ENCODE measurements around the gene OR13C4.

OR13C4 gene

GRCh38 chr9:104506565-104506964, 20.4 kb downstream of the OR13C4 start:
- H3K4me3 ChIP-seq (ENCODE audit: low read depth, low read length) = no peak overlapping the region
- TF ChIP-seq, protein P1, sequence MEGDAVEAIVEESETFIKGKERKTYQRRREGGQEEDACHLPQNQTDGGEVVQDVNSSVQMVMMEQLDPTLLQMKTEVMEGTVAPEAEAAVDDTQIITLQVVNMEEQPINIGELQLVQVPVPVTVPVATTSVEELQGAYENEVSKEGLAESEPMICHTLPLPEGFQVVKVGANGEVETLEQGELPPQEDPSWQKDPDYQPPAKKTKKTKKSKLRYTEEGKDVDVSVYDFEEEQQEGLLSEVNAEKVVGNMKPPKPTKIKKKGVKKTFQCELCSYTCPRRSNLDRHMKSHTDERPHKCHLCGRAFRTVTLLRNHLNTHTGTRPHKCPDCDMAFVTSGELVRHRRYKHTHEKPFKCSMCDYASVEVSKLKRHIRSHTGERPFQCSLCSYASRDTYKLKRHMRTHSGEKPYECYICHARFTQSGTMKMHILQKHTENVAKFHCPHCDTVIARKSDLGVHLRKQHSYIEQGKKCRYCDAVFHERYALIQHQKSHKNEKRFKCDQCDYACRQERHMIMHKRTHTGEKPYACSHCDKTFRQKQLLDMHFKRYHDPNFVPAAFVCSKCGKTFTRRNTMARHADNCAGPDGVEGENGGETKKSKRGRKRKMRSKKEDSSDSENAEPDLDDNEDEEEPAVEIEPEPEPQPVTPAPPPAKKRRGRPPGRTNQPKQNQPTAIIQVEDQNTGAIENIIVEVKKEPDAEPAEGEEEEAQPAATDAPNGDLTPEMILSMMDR (IDR thresholded peaks at IDR 0.05; ENCODE audit: low read depth, low read length) = no peak
- no peak for DNase-seq (ENCODE audit: low read depth, low spot score)
- in situ Hi-C loops (cut with HindIII; ENCODE audit: low sequenced_read_pairs) = no loop called here

- TF ChIP-seq, protein P1 (IDR thresholded peaks at IDR 0.05; ENCODE audit: low read depth, low read length) = no peak
- no peak for DNase-seq (ENCODE audit: low read depth, low spot score)
- in situ Hi-C loops (cut with HindIII; ENCODE audit: low sequenced_read_pairs) = no loop called here
- H3K4me3 ChIP-seq (ENCODE audit: low read depth, low read length) = no peak within 1 kb of the TSS
Observed at GRCh38 chr9:104503963-104504362, 23.0 kb downstream of the OR13C4 start, which contains the start of gene OR13F1. Gene OR13F1 (plus strand): TSS chr9:104504263. CDS start chr9:104504263, 0 bp downstream.

DNA sequence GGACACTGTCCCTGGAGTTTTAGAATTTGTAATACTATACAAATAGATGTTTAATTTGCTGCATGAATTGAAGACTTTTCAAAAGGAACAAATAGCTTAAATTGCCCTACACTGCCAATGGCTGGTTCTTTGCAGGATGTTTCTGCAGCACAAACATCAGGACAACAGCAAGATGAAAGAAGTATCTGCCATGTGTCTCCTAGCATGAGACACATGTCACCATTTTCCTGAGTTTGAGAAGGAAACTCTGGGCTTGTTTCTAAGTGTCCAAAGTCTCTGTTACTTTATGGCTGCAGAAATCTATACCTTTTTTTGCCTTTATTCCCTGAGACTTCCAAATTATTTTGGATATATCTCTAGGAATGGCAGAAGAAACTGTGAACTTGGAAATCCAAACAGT, 23.6 kb downstream of the OR13C4 start:
- in situ Hi-C loops (cut with HindIII; ENCODE audit: low sequenced_read_pairs) = no loop called here
- DNase-seq (ENCODE audit: low read depth, low spot score) = no peak
- TF ChIP-seq, protein P1 (IDR thresholded peaks at IDR 0.05; ENCODE audit: low read depth, low read length) = no peak
- H3K4me3 ChIP-seq (ENCODE audit: low read depth, low read length) = no peak overlapping the region

DNA sequence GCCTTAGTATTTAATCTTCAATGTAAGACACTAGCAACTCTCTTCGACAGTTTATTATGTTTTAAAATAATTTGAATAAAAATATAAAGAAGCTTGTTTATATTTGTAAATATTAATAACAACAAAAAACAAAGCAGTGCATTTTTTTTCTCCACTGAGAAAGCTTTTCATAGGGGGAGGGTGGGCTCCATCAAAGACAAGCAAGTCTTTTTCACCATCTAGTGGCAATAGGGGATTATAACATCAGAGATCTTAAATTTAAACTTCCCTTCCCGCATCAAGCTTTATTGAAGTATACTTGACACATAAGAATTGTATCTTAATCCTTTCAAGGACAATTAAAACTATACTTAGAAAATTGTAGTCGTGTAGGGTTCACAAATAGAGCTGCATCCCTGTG, 32.2 kb downstream of the OR13C4 start:
- in situ Hi-C loops (cut with HindIII; ENCODE audit: low sequenced_read_pairs) = no loop called here
- TF ChIP-seq, protein P1 (IDR thresholded peaks at IDR 0.05; ENCODE audit: low read depth, low read length) = no peak
- no peak overlapping the region for H3K4me3 ChIP-seq (ENCODE audit: low read depth, low read length)
- no peak for DNase-seq (ENCODE audit: low read depth, low spot score)

GRCh38 chr9:104485014-104485413, 42.0 kb downstream of the OR13C4 start:
- DNase-seq (ENCODE audit: low read depth, low spot score) = no peak
- H3K4me3 ChIP-seq (ENCODE audit: low read depth, low read length) = no peak overlapping the region
- in situ Hi-C loops (cut with HindIII; ENCODE audit: low sequenced_read_pairs) = no loop called here
- TF ChIP-seq, protein P1 (IDR thresholded peaks at IDR 0.05; ENCODE audit: low read depth, low read length) = no peak

GRCh38 chr9:104482921-104483570, 44.0 kb downstream of the OR13C4 start:
- no peak for DNase-seq (ENCODE audit: low read depth, low spot score)
- no peak overlapping the region for H3K4me3 ChIP-seq (ENCODE audit: low read depth, low read length)
- in situ Hi-C loops (cut with HindIII; ENCODE audit: low sequenced_read_pairs) = no loop called here
- TF ChIP-seq, protein P1 (IDR thresholded peaks at IDR 0.05; ENCODE audit: low read depth, low read length) = no peak

Measured in astrocyte of the spinal cord (primary cell).